ENCODE measurements around the gene ETV3L.
"Not testable (repeated sequence)": the region's sequence is repeated elsewhere in the genome, so short reads cannot be mapped to it uniquely, and the experiment has no call there.

ETV3L gene

GRCh38 chr1:157104598-157105293 lies 5.1 kb upstream of the ETV3L start:
- DNase-seq = no peak

- no peak for DNase-seq
These were observed 3.7 kb upstream of the ETV3L start for GRCh38 chr1:157103268-157103667.

GRCh38 chr1:157101149-157101548 lies 1.5 kb upstream of the ETV3L start:
- no peak for DNase-seq

GRCh38 chr1:157098987-157099632 lies 498 bp downstream of the ETV3L start:
- DNase-seq = not testable (repeated sequence)

- DNase-seq = no peak
These were observed 1.1 kb downstream of the ETV3L start for GRCh38 chr1:157098519-157098918.

- DNase-seq = no peak
These were observed 1.9 kb downstream of the ETV3L start for GRCh38 chr1:157097692-157098091.

GRCh38 chr1:157096881-157097280 lies 2.7 kb downstream of the ETV3L start:
- DNase-seq = no peak

GRCh38 chr1:157095551-157095950 lies 4.1 kb downstream of the ETV3L start:
- DNase-seq = no peak

- no peak for DNase-seq
These were observed 4.5 kb downstream of the ETV3L start for GRCh38 chr1:157095091-157095490.

- DNase-seq = no peak
These were observed 6.8 kb downstream of the ETV3L start for GRCh38 chr1:157092831-157093230.

GRCh38 chr1:157091668-157092273 lies 7.8 kb downstream of the ETV3L start:
- DNase-seq = no peak

- no peak for DNase-seq
These were observed 8.4 kb downstream of the ETV3L start for GRCh38 chr1:157091186-157091585.

- DNase-seq = no peak
These were observed 8.8 kb downstream of the ETV3L start for GRCh38 chr1:157090771-157091170.

- DNase-seq = peak; percentile 84
These were observed 9.4 kb downstream of the ETV3L start for GRCh38 chr1:157090196-157090647.

GRCh38 chr1:157089789-157090188 lies 9.8 kb downstream of the ETV3L start:
- DNase-seq = no peak

- DNase-seq = no peak
These were observed 11.0 kb downstream of the ETV3L start for GRCh38 chr1:157088607-157089006.

- no peak for DNase-seq
These were observed 12.6 kb downstream of the ETV3L start for GRCh38 chr1:157087030-157087429.

- DNase-seq = no peak
These were observed 13.3 kb downstream of the ETV3L start for GRCh38 chr1:157086299-157086698.

- DNase-seq = no peak
These were observed 14.2 kb downstream of the ETV3L start for GRCh38 chr1:157085421-157085820.

GRCh38 chr1:157084720-157085119 lies 14.9 kb downstream of the ETV3L start:
- no peak for DNase-seq

- no peak for DNase-seq
These were observed 17.9 kb downstream of the ETV3L start for GRCh38 chr1:157081707-157082106.

- DNase-seq = no peak
These were observed 18.9 kb downstream of the ETV3L start for GRCh38 chr1:157080714-157081113.

- no peak for DNase-seq
These were observed 22.2 kb downstream of the ETV3L start for GRCh38 chr1:157077394-157077793.

Data from stimulated activated CD4-positive, alpha-beta T cell treated with anti-CD3 and anti-CD28 coated beads, Interleukin-1b, Interleukin-23, amount 100 ng/mL, for 48 hours (primary cell).